Measurements from ENCODE around the gene GNG2.

Gene GNG2

DNA sequence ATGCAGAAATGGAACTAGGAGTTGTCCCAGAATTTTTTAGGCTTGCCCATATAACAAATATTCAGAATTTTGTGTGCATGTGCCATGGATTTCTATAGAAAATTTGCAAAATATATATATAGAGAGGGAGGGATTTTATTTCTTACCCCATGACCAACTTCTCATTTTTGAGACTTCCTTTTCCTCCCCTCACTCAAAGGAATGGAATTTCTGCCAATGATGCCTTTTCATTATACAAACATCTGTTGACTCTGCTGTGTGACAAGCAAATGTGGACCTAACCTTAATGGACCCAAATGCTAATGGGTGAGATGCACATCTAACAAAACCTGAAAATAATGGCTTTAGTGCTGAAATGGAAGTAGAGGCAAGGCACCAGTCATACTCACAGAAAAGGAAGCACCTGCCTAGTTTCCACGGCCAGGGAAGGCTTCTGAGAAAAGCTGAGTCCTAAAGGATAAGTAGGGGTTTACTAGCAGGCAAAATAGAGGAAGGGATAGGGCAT is 3.6 kb upstream of the GNG2 start:
- no peak for DNase-seq

DNA sequence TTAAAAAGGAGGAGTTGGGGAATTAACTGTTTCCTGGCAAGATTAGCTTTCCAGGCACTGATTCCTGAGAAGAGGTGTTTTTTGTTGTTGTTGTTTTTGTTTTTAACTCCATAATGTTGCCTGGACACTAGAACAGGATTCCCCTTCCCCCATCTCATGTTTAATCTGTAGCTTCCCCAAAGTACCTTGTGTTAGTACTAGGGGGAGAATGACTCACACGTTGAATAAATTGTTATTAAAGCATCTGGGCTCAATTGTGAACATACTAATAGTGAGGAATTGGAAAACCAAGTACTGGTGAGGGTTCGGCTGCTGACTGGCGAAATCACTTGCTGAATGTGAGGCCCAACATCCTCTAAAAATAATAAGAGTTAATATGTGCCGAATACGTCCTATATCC is 1.3 kb upstream of the GNG2 start:
- no peak for DNase-seq

- DNase-seq = peak in 1 of 2 experiments; percentile 26
These were observed 550 bp downstream of the GNG2 start for GRCh38 chr14:51860825-51861499.

DNA sequence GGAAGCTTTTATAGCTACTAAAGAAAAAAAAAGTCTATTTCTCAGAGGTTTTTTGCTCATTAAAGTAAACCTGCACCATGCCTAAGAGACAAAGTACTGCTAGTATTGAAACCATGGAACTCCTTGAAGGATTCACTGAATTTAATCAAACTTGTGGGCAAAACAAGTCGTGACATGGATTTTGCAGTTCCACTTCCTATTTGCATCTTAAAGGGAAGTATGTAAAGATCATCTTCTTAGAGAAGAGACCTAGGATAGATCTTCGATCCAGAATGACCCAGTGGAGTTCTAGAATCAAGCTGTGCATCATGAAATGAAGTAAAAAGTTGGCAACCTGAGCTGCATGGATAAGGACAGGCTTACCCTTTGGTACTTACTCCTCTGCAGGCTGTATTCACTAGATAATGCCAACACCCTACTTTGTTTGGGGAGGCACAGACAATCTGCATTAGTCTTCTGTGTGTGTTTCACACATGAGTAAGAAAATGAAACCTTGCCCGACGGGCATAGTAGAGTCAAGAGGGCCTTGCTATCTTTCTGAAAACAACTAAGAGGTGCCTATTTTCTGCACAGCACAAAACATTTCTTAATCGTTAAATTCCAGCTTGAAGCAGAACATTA is 1.9 kb downstream of the GNG2 start:
- DNase-seq = peak in 1 of 2 experiments; percentile 22

DNA sequence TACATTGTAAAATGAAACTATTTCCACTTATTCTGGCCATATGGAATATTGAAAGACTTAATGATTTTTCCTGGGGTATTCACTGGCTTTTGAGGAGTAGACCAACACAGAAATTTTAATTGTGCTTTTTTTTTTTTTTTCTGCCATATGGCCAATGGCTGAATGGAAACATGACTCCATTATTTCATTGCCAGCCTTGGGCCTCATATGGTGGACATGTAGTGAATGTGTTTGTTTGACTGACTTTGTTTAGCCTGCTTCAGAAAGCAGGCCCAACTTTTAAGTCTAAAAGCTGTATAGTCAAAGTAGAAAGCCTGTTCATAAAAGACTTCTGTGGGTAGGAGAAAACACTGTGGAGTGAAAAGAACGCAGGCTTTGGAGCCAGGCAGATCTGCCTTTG is 2.4 kb downstream of the GNG2 start:
- DNase-seq = no peak

DNA sequence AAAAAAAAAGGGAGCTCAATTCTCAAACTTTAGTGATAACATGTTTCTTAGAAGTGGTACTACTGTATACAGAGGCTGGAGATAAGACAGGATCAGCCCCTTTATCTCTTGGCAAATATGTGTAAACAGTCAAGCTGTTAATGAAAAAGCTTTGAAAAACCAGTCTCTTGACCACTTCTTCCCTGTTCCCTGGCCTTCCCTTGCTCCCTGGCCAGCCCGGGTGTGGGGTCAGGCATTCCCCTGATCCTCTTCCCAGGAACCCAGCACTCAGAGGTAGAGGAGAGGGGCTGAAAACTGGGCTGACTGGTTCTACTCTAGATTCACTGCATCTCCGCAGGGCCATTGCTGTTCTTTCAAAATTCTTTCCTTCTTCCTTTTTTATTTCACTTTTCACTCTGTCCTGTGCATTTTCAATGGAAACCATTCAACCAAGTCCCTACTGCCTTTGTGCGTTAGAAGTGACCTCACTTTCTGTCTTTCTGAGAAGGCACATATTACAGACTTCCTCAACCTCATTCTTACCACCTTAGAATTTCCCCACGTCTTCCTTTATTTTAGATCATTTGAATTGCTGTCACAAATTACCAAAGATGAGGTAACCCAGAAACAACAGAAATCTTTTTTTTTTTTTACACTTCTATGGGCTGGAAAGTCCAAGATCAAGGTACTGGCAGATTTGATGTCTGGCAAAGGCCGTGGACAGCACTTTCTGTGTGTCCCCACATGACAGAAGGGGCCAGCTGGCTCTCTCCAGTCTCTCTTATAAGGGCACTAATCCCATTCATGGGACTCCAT is 5.7 kb downstream of the GNG2 start:
- DNase-seq = no peak

GRCh38 chr14:51867741-51868140 is 7.3 kb downstream of the GNG2 start:
- no peak for DNase-seq

GRCh38 chr14:51868405-51868804 is 8.0 kb downstream of the GNG2 start:
- no peak for DNase-seq

- no peak for DNase-seq
These were observed 9.1 kb downstream of the GNG2 start for GRCh38 chr14:51869411-51870100.

GRCh38 chr14:51870606-51871005 is 10.2 kb downstream of the GNG2 start:
- no peak for DNase-seq

- no peak for DNase-seq
These were observed 11.4 kb downstream of the GNG2 start for GRCh38 chr14:51871846-51872245.

- no peak for DNase-seq
These were observed 12.0 kb downstream of the GNG2 start for GRCh38 chr14:51872396-51872795.

DNA sequence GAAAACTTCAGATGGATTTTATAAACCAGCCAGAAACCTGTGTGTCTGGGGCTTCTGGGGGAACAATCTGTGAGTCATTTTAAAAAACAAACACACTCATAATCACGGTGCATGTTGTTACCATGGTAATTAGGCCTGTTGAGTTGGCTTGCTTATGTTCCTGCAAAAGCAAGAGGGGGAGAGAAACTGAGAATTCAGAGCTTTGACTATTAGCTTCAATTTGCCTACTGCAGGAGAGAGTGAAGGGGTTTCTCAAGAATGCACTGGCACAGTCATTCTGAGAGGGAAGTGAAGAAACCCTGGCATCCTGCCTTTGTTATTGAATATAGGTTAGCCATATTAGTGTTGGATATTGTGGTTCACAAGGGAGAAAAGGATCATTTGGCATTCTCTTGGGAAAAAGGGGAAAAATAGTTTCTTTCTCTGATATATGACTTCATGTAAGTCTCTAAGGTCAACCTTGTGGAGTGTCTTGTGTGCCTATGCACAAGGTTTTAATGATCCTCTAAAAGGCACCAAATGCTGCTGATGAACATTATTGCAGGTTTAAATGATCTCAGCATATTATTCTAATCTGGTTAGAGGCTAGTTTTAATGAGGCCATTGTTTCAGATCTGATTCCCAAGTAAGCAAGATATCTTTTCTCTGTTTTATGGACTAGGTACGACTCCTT is 12.9 kb downstream of the GNG2 start:
- DNase-seq = peak; percentile 43 to 45

GRCh38 chr14:51877810-51878209 is 17.4 kb downstream of the GNG2 start:
- DNase-seq = no peak

DNA sequence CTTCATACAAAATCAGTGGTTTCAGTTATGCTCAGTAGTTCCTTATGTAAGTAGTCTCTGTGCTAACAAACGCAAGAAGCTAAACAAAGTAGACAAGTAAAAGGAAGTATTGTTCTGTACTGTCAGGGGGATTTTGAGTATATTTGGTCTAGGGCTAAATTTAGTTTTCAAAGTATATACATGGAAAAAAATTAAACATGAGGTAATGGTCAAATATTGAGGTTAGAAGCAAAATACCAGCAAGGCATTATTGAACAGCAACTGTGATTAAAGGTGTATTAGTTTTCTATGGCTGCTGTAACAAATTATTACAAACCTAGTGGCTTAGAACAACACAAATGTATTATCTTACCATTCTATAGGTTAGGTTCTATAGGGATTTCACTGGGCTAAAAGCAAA is 18.8 kb downstream of the GNG2 start:
- no peak for DNase-seq

- peak; percentile 31 to 52 for DNase-seq
These were observed 20.6 kb downstream of the GNG2 start for GRCh38 chr14:51880835-51881580.

- no peak for DNase-seq
These were observed 21.2 kb downstream of the GNG2 start for GRCh38 chr14:51881636-51882035.

GRCh38 chr14:51883232-51883631 is 22.8 kb downstream of the GNG2 start:
- DNase-seq = peak in 1 of 2 experiments; percentile 25

GRCh38 chr14:51884086-51884927 is 23.9 kb downstream of the GNG2 start:
- DNase-seq = peak; percentile 84 to 87

DNA sequence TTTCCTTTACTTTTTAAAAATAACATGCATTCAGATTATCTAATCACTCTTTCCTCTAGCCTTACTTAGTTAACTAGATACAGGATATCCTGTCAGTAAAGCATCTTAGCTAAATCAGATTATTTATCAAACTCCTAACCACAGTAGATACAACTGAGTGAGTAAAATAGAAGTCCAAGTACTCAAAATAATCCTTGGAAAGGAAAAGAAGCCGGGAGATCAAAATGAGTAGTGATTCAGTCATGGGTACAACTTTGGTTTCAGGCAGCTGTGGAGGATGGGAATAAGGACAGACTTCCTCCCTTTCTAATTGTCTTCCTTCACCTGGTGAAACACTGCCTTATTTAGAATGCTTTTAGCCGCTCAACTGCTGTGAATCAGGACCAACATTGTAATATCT is 29.4 kb downstream of the GNG2 start:
- no peak for DNase-seq

GRCh38 chr14:51894250-51894649 is 33.8 kb downstream of the GNG2 start:
- no peak for DNase-seq
